GM23248 (cell line): ENCODE data around the gene PTCD2. TPM values are rescaled to one million over a fixed set of nuclear protein-coding genes. Genes with fewer than 3 reads are reported as not detected.
A peak's percentile ranks its signal among the peaks of the same experiment; 100 is the strongest.
"Not testable (repeated sequence)": the region's sequence is repeated elsewhere in the genome, so short reads cannot be mapped to it uniquely, and the experiment has no call there.

Experiments used
- DNase-seq: peaks from one replicate; pipeline ENCODE4 v3.0.0-alpha.2; 2015
- H2AFZ ChIP-seq: fragments of 200-600 bp; sonication (generic); 2 replicates; pipeline ENCODE4 v1.6.1; 2016; ENCODE audit warnings: antibody characterized with exemption
- H3F3A ChIP-seq: fragments of 200-600 bp; sonication (generic); 2 replicates; pipeline ENCODE4 v1.6.1; 2016; ENCODE audit warnings: mild to moderate bottlenecking, antibody characterized with exemption, mixed run types; ENCODE audit not compliant: insufficient read depth
- H3K27ac ChIP-seq: fragments of 200-600 bp; sonication (generic); 2 replicates; pipeline ENCODE4 v1.5.1; 2016; ENCODE audit warnings: mild to moderate bottlenecking
- H3K27me3 ChIP-seq: fragments of 200-600 bp; sonication (generic); replicated peaks from 2 replicates; pipeline ENCODE4 v1.6.1; 2016; ENCODE audit warnings: mild to moderate bottlenecking; ENCODE audit not compliant: insufficient read depth
- H3K36me3 ChIP-seq: fragments of 200-600 bp; sonication (generic); 2 replicates; pipeline ENCODE4 v1.6.1; 2016; ENCODE audit warnings: low read depth, mild to moderate bottlenecking
- H3K4me1 ChIP-seq: fragments of 200-600 bp; sonication (generic); 2 replicates; pipeline ENCODE4 v1.6.1; 2016; ENCODE audit warnings: mild to moderate bottlenecking; ENCODE audit not compliant: insufficient read depth
- H3K4me2 ChIP-seq: fragments of 200-600 bp; sonication (generic); one replicate; pipeline ENCODE4 v1.6.1; 2016; ENCODE audit warnings: mild to moderate bottlenecking; ENCODE audit not compliant: unreplicated experiment
- H3K4me3 ChIP-seq: fragments of 200-600 bp; sonication (generic); 2 replicates; pipeline ENCODE4 v1.5.1; 2016; ENCODE audit warnings: mild to moderate bottlenecking
- H3K79me2 ChIP-seq: fragments of 200-600 bp; sonication (generic); 2 replicates; pipeline ENCODE4 v1.6.1; 2016; ENCODE audit warnings: mild to moderate bottlenecking; ENCODE audit not compliant: insufficient read depth
- H3K9ac ChIP-seq: fragments of 200-600 bp; sonication (generic); 2 replicates; pipeline ENCODE4 v1.6.1; 2016; ENCODE audit warnings: mild to moderate bottlenecking
- H3K9me2 ChIP-seq: fragments of 200-600 bp; sonication (generic); 2 replicates; pipeline ENCODE4 v1.6.1; 2016; ENCODE audit warnings: mixed run types, mild to moderate bottlenecking, moderate library complexity; ENCODE audit not compliant: insufficient read depth
- H3K9me3 ChIP-seq: fragments of 200-600 bp; sonication (generic); one replicate; pipeline ENCODE4 v1.6.1; 2017; ENCODE audit warnings: low read depth
- H4K20me1 ChIP-seq: fragments of 200-600 bp; sonication (generic); 2 replicates; pipeline ENCODE4 v1.6.0; 2016; ENCODE audit not compliant: insufficient read depth
- EZH2 ChIP-seq: fragments of 200-600 bp; sonication (generic); IDR thresholded peaks from 2 replicates; pipeline ENCODE4 v1.6.1; 2018; ENCODE audit warnings: antibody characterized with exemption, mild to moderate bottlenecking; ENCODE audit not compliant: insufficient read depth, poor library complexity, severe bottlenecking
- EZH2phosphoT487 ChIP-seq: fragments of 200-600 bp; sonication (generic); IDR thresholded peaks from 2 replicates; pipeline ENCODE4 v1.6.1; 2018; ENCODE audit warnings: antibody characterized with exemption, moderate library complexity, mild to moderate bottlenecking, low read depth; ENCODE audit not compliant: insufficient read depth
- WGBS, 2 experiments: methylation state at CpG; one replicate each; pipeline ENCODE4 v1.1.6; 2015 to 2017; ENCODE audit warnings: low lambda C conversion rate in 2 of 2, low coverage in 1 of 2; ENCODE audit errors: missing lambda C conversion rate in 2 of 2; 5-methylcytosine and 5-hydroxymethylcytosine counted together
- in situ Hi-C: fragments of 300-500 bp; cut with MboI; formaldehyde crosslinking; loops from 2 replicates; pipeline ENCODE4 v1.15.0; 2020
- polyA plus RNA-seq: library from polyadenylated mRNA; unstranded; fragments of >200 nt; fragmentation: Nextera tagmentation; extraction: Ambion mirVana; gene quantifications from 2 replicates; pipeline ENCODE4 v1.2.1, GENCODE V29; 2016
- total RNA-seq: library from RNA; depleted of rRNA; stranded (reverse); fragments of >200 nt; shearing (Covaris generic); gene quantifications from 2 replicates; pipeline ENCODE4 v1.2.3, GENCODE V29; 2014

PTCD2 gene
- total and polyA plus RNA-seq, 2 experiments from 2014 or later = 11.1 to 15.5 TPM

DNA sequence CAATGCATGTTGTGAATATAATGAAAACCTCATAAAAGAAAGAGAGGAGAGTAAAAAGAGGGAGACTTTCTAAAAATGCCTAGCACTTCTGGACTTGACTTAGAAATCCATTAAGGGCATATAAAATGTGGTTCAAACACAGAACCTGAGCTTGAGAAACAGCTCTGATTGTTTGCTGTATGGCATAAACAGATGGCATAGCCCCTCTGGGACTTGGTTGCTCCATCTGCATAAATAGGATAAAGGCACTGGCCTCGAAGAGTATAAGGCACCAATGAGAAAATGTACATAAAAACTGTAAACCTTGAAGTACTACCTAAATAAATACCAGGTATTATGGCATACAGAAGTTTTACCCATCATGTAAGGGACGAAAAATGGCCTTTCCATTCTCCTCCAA is 23.9 kb upstream of the PTCD2 start:
- in situ Hi-C loops = no loop called here
- TF ChIP-seq EZH2phosphoT487 (no peak), EZH2 (no peak)

DNA sequence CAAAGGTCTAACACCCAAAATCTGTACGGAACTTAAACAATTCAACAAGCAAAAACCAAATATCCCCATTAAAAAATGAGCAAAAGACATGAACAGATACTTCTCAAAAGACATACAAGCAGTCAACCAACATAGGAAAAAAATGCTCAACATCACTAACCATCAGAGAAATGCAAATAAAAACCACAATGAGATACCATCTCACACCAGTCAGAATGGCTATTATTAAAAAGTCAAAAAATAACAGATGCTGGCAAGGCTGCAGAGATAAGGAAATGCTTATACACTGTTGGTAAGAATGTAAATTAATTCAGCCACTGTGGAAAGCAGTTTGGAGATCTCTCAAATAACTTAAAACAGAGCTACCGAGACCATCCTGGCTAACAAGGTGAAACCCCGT is 22.0 kb upstream of the PTCD2 start:
- H3K27ac ChIP-seq, H3K9me2 ChIP-seq, H4K20me1 ChIP-seq, H3K27me3 ChIP-seq, H3F3A ChIP-seq, H3K4me1 ChIP-seq, H3K9me3 ChIP-seq, H3K4me2 ChIP-seq, H2AFZ ChIP-seq, DNase-seq, H3K4me3 ChIP-seq, H3K9ac ChIP-seq, in situ Hi-C loops: not testable (repeated sequence)
- WGBS, 2 experiments = 90 to 96% methylated on average over 3 of the region's 3 CpGs
- Histone ChIP-seq H3K79me2 (peaks cover 63% of the 10 kb centered on the region), H3K36me3 (peaks cover 24% of the 10 kb centered on the region; the same call in 1 of the 2 replicates)

More for the DNA sequence above, 23.9 kb upstream of the PTCD2 start:
- Histone ChIP-seq H3K9me3 (no peaks in the 10 kb centered on the region), H3K4me3 (no peak overlapping the region), H4K20me1 (no peaks in the 10 kb centered on the region), H3K27ac (no peak overlapping the region), H2AFZ (no peak overlapping the region), H3K9me2 (no peaks in the 10 kb centered on the region), H3K36me3 (peaks cover 24% of the 10 kb centered on the region; the same call in 1 of the 2 replicates), H3K27me3 (no peaks in the 10 kb centered on the region), H3K4me1 (0 out of 2 replicates have a peak, but pooled peaks cover 3% of the 10 kb centered on the region), H3K9ac (no peak overlapping the region), H3K79me2 (peaks cover 45% of the 10 kb centered on the region), H3K4me2 (no peak overlapping the region), H3F3A (no peaks in the 10 kb centered on the region)
- WGBS, 2 experiments = 97 to 98% methylated on average over 2 of the region's 2 CpGs
- no peak for DNase-seq

DNA sequence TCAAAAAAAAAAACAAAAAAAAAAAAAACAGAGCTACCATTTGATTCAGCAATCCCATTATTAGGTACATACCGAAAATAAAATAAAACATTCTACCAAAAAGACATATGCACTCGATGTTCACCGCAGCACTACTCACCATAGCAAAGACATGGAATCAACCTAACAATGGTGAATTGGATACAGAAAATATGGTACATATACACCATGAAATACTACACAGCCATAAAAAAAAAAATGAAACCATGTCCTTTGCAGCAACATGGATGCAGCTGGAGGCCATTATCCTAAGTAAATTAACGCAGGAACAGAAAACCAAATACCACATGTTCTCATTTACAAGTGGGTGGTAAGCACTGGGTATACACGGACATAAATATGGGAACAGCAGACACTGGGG is 21.5 kb upstream of the PTCD2 start:
- H3K4me3 ChIP-seq = no peak overlapping the region
- H3K9me2 ChIP-seq = no peaks in the 10 kb centered on the region
- 89 to 92% methylated on average over 5 of the region's 5 CpGs for WGBS, 2 experiments
- no peak overlapping the region for H3K27ac ChIP-seq
- DNase-seq = no peak
- H2AFZ ChIP-seq = no peak overlapping the region
- no peak for TF ChIP-seq EZH2phosphoT487
- no peak for TF ChIP-seq EZH2
- in situ Hi-C loops = no loop called here
- no peaks in the 10 kb centered on the region for H3F3A ChIP-seq
- H3K9me3 ChIP-seq = no peaks in the 10 kb centered on the region
- H3K36me3 ChIP-seq = peaks cover 24% of the 10 kb centered on the region; the same call in 1 of the 2 replicates
- no peak overlapping the region for H3K4me2 ChIP-seq
- H3K79me2 ChIP-seq = peaks cover 63% of the 10 kb centered on the region
- no peaks in the 10 kb centered on the region for H4K20me1 ChIP-seq
- no peaks in the 10 kb centered on the region for H3K27me3 ChIP-seq
- 0 out of 2 replicates have a peak, but pooled peaks cover 3% of the 10 kb centered on the region for H3K4me1 ChIP-seq
- no peak overlapping the region for H3K9ac ChIP-seq

DNA sequence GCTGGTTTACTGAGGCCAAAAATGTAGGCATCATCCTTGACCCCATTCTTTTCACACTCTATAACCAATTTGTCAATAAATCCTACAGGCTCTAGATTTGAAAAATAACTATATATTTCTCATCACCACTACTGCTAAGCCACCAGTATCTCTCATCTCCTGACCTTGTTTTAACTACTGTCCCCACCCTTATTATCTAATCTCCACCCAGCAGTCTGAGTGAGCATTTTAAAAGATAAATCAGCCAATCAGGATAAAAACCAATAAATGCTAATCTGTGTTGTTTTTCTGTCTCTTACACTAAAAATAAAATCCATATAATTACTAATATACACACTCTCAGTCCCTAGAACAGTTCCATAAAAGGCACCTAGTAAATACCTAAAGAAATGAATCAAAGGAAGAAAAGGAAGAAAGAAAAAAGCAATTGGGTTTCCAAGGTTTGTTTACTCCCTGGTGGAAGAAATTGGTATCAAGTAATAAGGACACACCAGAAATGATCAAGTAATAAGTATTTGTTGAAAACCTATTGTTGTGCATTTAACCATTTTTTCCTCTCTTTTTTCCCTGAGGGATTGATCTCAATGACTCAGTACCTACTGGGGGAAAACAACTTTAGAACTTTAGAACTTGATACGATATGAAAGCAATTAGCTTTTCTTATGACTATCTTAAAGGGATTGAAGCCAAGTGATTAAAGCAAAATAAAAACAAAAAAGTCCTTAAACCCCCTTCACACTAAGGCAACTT is 19.4 kb upstream of the PTCD2 start:
- Histone ChIP-seq H3K36me3 (peaks cover 10% of the 10 kb centered on the region; the same call in 1 of the 2 replicates), H3K4me2 (no peak overlapping the region), H2AFZ (no peak overlapping the region), H3K27ac (no peak overlapping the region), H3F3A (no peaks in the 10 kb centered on the region), H3K27me3 (no peaks in the 10 kb centered on the region), H4K20me1 (no peaks in the 10 kb centered on the region), H3K79me2 (peaks cover 81% of the 10 kb centered on the region), H3K9ac (no peak overlapping the region), H3K4me1 (0 out of 2 replicates have a peak, but pooled peaks cover 3% of the 10 kb centered on the region), H3K9me3 (no peaks in the 10 kb centered on the region), H3K4me3 (no peak overlapping the region), H3K9me2 (no peaks in the 10 kb centered on the region)
- no peak for TF ChIP-seq EZH2phosphoT487
- TF ChIP-seq EZH2 = no peak
- 63 to 66% methylated on average over 1 of the region's 1 CpG for WGBS, 2 experiments
- DNase-seq = peak; percentile 16
- in situ Hi-C loops = loop anchor here (10.0 kb wide), 1 partner anchor 516 kb away; no protein-coding TSS in a partner anchor
